Activated CD8-positive, alpha-beta T cell treated with anti-CD3 and anti-CD28 coated beads for 36 hours (primary cell): ENCODE results near the gene PNN. TPM values are rescaled to one million over a fixed set of nuclear protein-coding genes. Genes with fewer than 3 reads are reported as not detected.
"Not testable (repeated sequence)": the region's sequence is repeated elsewhere in the genome, so short reads cannot be mapped to it uniquely, and the experiment has no call there.

Experiments used
- ATAC-seq: fragments of 200-7000 bp; cut with Tn5 transposase; one replicate; pipeline ENCODE4 v1.10.0; 2021; ENCODE audit warnings: mild to moderate bottlenecking, moderate library complexity
- CTCF ChIA-PET: fragments of 350-600 bp; sonication (Branson Sonifier 250); formaldehyde crosslinking; loops from one replicate; lab custom pipeline; 2021; ENCODE audit warnings: antibody characterized with exemption; lab: Charles Lee
- POLR2A ChIA-PET: fragments of 350-600 bp; sonication (Branson Sonifier 250); formaldehyde crosslinking; loops from one replicate; lab custom pipeline; 2021; ENCODE audit warnings: antibody characterized with exemption; lab: Charles Lee
- DNase-seq: peaks from one replicate; pipeline ENCODE4 v3.0.0-alpha.2; 2020
- H3K27ac Mint-ChIP-seq: one replicate; pipeline ENCODE4 v1.8.0; 2021; ENCODE audit warnings: mild to moderate bottlenecking, mixed read lengths
- H3K27me3 Mint-ChIP-seq: one replicate; pipeline ENCODE4 v1.8.0; 2021; ENCODE audit warnings: mixed read lengths
- H3K36me3 Mint-ChIP-seq: one replicate; pipeline ENCODE4 v1.8.0; 2021; ENCODE audit warnings: low read depth, mixed read lengths
- H3K4me1 Mint-ChIP-seq: one replicate; pipeline ENCODE4 v1.8.0; 2021; ENCODE audit warnings: low read depth, mixed read lengths
- H3K4me3 Mint-ChIP-seq: one replicate; pipeline ENCODE4 v1.8.0; 2021; ENCODE audit warnings: mild to moderate bottlenecking, moderate library complexity, mixed read lengths
- H3K9me3 Mint-ChIP-seq: one replicate; pipeline ENCODE4 v1.8.0; 2021; ENCODE audit warnings: mixed read lengths
- intact Hi-C: fragments of 100-400 bp; cut with micrococcal nuclease; formaldehyde crosslinking; loops from one replicate; pipeline ENCODE4 v1.10.0; 2022
- total RNA-seq, 2 experiments: library from RNA; stranded (reverse); gene quantifications; one replicate each; pipeline ENCODE4 v1.2.3, GENCODE V29; 2021
- TF ChIP-seq, protein P1 (sequence below): fragments of 200-600 bp; IDR thresholded peaks from one replicate; pipeline ENCODE4 v1.8.0; 2022; ENCODE audit warnings: antibody characterized with exemption, mild to moderate bottlenecking

PNN gene
- total RNA-seq, 2 experiments from 2014 or later: 106 to 107 TPM

DNA sequence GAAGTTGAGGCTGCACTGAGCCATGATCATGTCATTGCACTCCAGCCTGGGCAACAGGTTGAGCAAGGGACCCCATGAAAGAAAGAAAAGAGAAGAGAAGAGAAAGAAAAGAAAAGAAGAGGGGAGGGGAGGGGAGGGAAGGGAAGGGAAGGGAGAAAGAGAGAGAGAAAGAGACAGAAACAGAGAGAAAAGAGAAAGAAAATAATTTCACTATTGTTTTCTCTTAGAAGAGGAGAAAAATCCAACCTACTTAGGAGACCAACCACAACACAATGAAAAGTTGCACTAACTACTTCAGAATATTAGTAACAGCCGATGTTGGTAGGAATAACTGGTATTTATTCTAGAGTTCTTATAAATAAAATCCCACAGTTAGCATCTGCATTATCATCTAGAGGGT is 14.6 kb upstream of the PNN start:
- DNase-seq (no peak), ATAC-seq (no peak)
- Mint-ChIP-seq H3K27me3 (no peaks in the 10 kb centered on the region), H3K27ac (peak overlapping the region; percentile 26), H3K9me3 (no peaks in the 10 kb centered on the region), H3K4me3 (no peak overlapping the region), H3K36me3 (peaks cover 23% of the 10 kb centered on the region), H3K4me1 (peaks cover 20% of the 10 kb centered on the region)
- ChIA-PET CTCF (interaction anchor here (2.1 kb wide), 1 partner anchor 9 kb away, joined by 10 read pairs; no protein-coding TSS in a partner anchor), POLR2A (interaction anchor here (0.7 to 4.6 kb wide), 2 partner anchors 10 to 15 kb away, joined by 3 to 25 read pairs; partner anchors contain the start of genes PNN and TRAPPC6B)
- intact Hi-C loops: no loop called here
- TF ChIP-seq, protein P1, sequence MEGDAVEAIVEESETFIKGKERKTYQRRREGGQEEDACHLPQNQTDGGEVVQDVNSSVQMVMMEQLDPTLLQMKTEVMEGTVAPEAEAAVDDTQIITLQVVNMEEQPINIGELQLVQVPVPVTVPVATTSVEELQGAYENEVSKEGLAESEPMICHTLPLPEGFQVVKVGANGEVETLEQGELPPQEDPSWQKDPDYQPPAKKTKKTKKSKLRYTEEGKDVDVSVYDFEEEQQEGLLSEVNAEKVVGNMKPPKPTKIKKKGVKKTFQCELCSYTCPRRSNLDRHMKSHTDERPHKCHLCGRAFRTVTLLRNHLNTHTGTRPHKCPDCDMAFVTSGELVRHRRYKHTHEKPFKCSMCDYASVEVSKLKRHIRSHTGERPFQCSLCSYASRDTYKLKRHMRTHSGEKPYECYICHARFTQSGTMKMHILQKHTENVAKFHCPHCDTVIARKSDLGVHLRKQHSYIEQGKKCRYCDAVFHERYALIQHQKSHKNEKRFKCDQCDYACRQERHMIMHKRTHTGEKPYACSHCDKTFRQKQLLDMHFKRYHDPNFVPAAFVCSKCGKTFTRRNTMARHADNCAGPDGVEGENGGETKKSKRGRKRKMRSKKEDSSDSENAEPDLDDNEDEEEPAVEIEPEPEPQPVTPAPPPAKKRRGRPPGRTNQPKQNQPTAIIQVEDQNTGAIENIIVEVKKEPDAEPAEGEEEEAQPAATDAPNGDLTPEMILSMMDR: no peak

DNA sequence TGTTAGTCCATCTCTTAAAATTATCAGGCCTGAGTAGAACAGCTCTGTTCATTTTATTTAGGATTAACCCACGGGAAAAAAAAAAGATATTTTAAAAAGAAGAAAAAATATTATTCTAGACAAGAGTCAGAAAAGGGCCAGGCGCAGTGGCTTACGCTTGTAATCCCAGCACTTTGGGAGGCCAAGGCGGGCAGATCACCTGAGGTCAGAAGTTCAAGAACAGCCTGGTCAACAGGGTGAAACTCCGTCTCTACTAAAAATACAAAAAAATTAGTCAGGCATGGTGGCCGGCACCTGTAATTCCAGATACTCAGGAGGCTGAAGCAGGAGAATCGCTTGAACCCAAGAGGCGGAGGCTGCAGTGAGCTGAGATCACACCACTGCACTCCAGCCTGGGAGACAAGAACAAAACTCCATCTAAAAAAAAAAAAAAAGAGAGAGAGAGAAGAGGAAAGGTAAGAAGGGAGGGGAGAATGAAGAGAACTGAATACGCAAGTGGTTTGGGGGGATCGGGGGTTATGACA is 7.2 kb upstream of the PNN start:
- DNase-seq, H3K27me3 Mint-ChIP-seq, CTCF ChIA-PET, H3K9me3 Mint-ChIP-seq, intact Hi-C loops, ATAC-seq, H3K27ac Mint-ChIP-seq: not testable (repeated sequence)
- POLR2A ChIA-PET: interaction anchor here (1.0 to 1.5 kb wide), 2 partner anchors 13 to 21 kb away, joined by 4 to 5 read pairs; no protein-coding TSS in a partner anchor
- Mint-ChIP-seq H3K4me3 (peak overlapping the region; percentile 80), H3K36me3 (peaks cover 16% of the 10 kb centered on the region), H3K4me1 (peaks cover 32% of the 10 kb centered on the region)

DNA sequence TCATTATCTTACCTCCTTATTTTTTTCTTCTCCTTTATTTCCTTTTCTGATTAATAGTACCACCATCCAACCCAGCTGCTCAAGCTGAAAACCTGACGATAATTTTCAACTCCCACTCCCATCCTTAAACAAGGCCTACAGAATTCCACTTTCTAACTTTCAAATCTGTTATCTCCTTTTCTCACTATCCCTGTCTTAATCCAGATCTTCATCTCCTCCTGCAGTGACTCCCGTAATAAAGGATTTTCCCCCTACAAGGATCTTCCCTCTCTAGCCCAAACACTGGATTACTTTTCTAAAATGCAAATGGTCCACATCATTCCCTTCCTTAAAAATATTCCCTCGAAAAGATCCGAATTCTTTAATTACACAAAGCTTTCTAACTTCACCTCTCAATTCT is 6.5 kb upstream of the PNN start:
- Mint-ChIP-seq H3K4me1 (peaks cover 33% of the 10 kb centered on the region), H3K27me3 (no peaks in the 10 kb centered on the region), H3K27ac (no peak overlapping the region), H3K9me3 (no peaks in the 10 kb centered on the region), H3K4me3 (peak overlapping the region; percentile 80), H3K36me3 (peaks cover 14% of the 10 kb centered on the region)
- no peak for ATAC-seq
- TF ChIP-seq, protein P1: no peak
- ChIA-PET POLR2A (interaction anchor here (1.0 to 1.5 kb wide), 2 partner anchors 12 to 20 kb away, joined by 4 to 5 read pairs; no protein-coding TSS in a partner anchor), CTCF (no interaction called here)
- intact Hi-C loops: no loop called here
- no peak for DNase-seq

DNA sequence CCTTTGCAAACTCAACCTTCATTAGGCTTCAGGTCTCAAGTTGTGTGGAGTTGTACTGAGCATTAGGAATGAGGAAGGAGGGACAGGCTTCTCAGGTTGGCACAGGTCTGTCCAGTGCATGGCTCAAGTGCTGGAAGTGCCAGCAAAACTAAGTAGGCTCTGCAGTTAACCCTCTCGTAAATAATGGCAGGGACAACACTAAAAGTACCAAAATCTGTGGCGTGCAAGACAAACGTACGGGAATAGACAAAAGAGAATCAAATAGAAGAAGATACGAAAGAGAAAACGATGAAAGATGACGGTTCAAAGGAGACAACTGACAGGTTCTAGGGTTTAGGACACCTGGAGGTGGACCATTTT is 5.5 kb upstream of the PNN start:
- ChIA-PET CTCF (interaction anchor here (1.1 to 1.6 kb wide), 3 partner anchors 46 to 256 kb away, joined by 4 to 7 read pairs (median 5); partner anchors contain the start of gene GEMIN2), POLR2A (interaction anchor here (0.9 to 1.6 kb wide), 19 partner anchors 9 to 278 kb away, joined by 3 to 25 read pairs (median 4); no protein-coding TSS in a partner anchor)
- Mint-ChIP-seq H3K4me3 (peak overlapping the region; percentile 80), H3K27ac (peak overlapping the region; percentile 98), H3K9me3 (no peaks in the 10 kb centered on the region), H3K4me1 (peaks cover 38% of the 10 kb centered on the region), H3K36me3 (peaks cover 11% of the 10 kb centered on the region), H3K27me3 (no peaks in the 10 kb centered on the region)
- TF ChIP-seq, protein P1: no peak
- no peak for DNase-seq
- intact Hi-C loops: no loop called here
- ATAC-seq: no peak

DNA sequence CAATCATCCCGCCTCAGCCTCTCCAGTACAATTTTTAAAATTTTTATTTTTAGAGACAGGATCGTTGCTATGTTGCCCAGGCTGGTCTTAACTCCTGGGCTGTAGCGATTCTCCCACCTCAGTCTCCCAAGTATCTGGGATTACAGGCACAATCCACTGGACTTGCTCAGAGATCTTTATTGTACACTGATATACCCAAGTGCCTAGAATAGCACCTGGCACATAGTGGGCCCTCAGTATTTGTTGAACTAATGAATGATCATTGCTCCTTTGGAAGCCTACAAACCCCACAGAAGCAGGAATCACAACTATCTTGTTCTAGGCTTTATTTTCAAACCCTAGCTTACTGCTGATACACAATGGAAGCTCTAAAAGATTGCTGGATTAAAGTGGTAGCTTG is 1.9 kb upstream of the PNN start:
- ATAC-seq (no peak), DNase-seq (no peak)
- POLR2A ChIA-PET: interaction anchor here (1.0 to 1.5 kb wide), 4 partner anchors 12 to 76 kb away, joined by 3 to 5 read pairs (median 3); partner anchors contain the start of gene GEMIN2
- intact Hi-C loops: loop anchor here (5.0 to 10.0 kb wide), 3 partner anchors 61 to 254 kb away; partner anchors contain the start of gene GEMIN2
- Mint-ChIP-seq H3K9me3 (no peaks in the 10 kb centered on the region), H3K36me3 (peaks cover 30% of the 10 kb centered on the region), H3K4me3 (peak overlapping the region; percentile 31), H3K27ac (peak overlapping the region; percentile 71), H3K4me1 (peaks cover 35% of the 10 kb centered on the region), H3K27me3 (no peaks in the 10 kb centered on the region)
- TF ChIP-seq, protein P1: no peak
- CTCF ChIA-PET: interaction anchor here (1.0 kb wide), 1 partner anchor 59 kb away, joined by 4 read pairs; no protein-coding TSS in a partner anchor
